Measurements from ENCODE around the gene ZNF358.

The ZNF358 gene

GRCh38 chr19:7550987-7551761, 35.3 kb downstream of the ZNF358 start:
- Histone ChIP-seq H3K27ac (no peak overlapping the region), H3K27me3 (ENCODE audit: control insufficient read depth, insufficient read depth, low read length) (no peaks in the 10 kb centered on the region), H3K9me3 (ENCODE audit: control insufficient read depth, low read length) (no peaks in the 10 kb centered on the region), H3K9ac (no peak overlapping the region), H2AFZ (peak overlapping the region; percentile 46), H3K79me2 (no peaks in the 10 kb centered on the region), H3K36me3 (ENCODE audit: control insufficient read depth, insufficient read depth, low read length) (no peaks in the 10 kb centered on the region), H3K4me2 (ENCODE audit: low read length) (no peak overlapping the region), H3K4me3 (ENCODE audit: low read depth, low read length) (no peak overlapping the region), H3K4me1 (peaks cover 2% of the 10 kb centered on the region)
- TF ChIP-seq CTCF (IDR thresholded peaks at IDR 0.05): no peak

GRCh38 chr19:7552781-7553180, 36.9 kb downstream of the ZNF358 start:
- no peak overlapping the region for H3K27ac ChIP-seq
- H3K36me3 ChIP-seq (ENCODE audit: control insufficient read depth, insufficient read depth, low read length): no peaks in the 10 kb centered on the region
- no peak overlapping the region for H2AFZ ChIP-seq
- no peak for TF ChIP-seq CTCF (IDR thresholded peaks at IDR 0.05)
- H3K4me3 ChIP-seq (ENCODE audit: low read depth, low read length): no peak overlapping the region
- H3K9ac ChIP-seq: no peak overlapping the region
- H3K27me3 ChIP-seq (ENCODE audit: control insufficient read depth, insufficient read depth, low read length): no peaks in the 10 kb centered on the region
- peaks cover 2% of the 10 kb centered on the region for H3K4me1 ChIP-seq
- H3K4me2 ChIP-seq (ENCODE audit: low read length): no peak overlapping the region
- no peaks in the 10 kb centered on the region for H3K79me2 ChIP-seq
- no peaks in the 10 kb centered on the region for H3K9me3 ChIP-seq (ENCODE audit: control insufficient read depth, low read length)

GRCh38 chr19:7554565-7554964, 38.7 kb downstream of the ZNF358 start:
- Histone ChIP-seq H3K9ac (no peak overlapping the region), H3K4me1 (peaks cover 2% of the 10 kb centered on the region), H3K9me3 (ENCODE audit: control insufficient read depth, low read length) (no peaks in the 10 kb centered on the region), H3K4me2 (ENCODE audit: low read length) (no peak overlapping the region), H3K27me3 (ENCODE audit: control insufficient read depth, insufficient read depth, low read length) (no peaks in the 10 kb centered on the region), H2AFZ (no peak overlapping the region), H3K4me3 (ENCODE audit: low read depth, low read length) (no peak overlapping the region), H3K79me2 (no peaks in the 10 kb centered on the region), H3K36me3 (ENCODE audit: control insufficient read depth, insufficient read depth, low read length) (no peaks in the 10 kb centered on the region), H3K27ac (no peak overlapping the region)
- no peak for TF ChIP-seq CTCF (IDR thresholded peaks at IDR 0.05)

- Histone ChIP-seq H3K9me3 (ENCODE audit: control insufficient read depth, low read length) (no peaks in the 10 kb centered on the region), H3K4me1 (peaks cover 2% of the 10 kb centered on the region), H3K79me2 (no peaks in the 10 kb centered on the region), H3K27ac (no peak overlapping the region), H3K36me3 (ENCODE audit: control insufficient read depth, insufficient read depth, low read length) (no peaks in the 10 kb centered on the region), H3K9ac (no peak overlapping the region), H3K27me3 (ENCODE audit: control insufficient read depth, insufficient read depth, low read length) (no peaks in the 10 kb centered on the region), H3K4me2 (ENCODE audit: low read length) (no peak overlapping the region), H2AFZ (no peak overlapping the region), H3K4me3 (ENCODE audit: low read depth, low read length) (no peak overlapping the region)
- TF ChIP-seq CTCF (IDR thresholded peaks at IDR 0.05): no peak
Measured at GRCh38 chr19:7554990-7555864, 39.3 kb downstream of the ZNF358 start.

All from parathyroid adenoma (tissue), 2 donors.